GM21381 (cell line): ENCODE results near the gene AKIRIN2.
"Not testable (repeated sequence)": the region's sequence is repeated elsewhere in the genome, so short reads cannot be mapped to it uniquely, and the experiment has no call there.

ENCODE experiments used
- ATAC-seq: cut with Tn5 transposase; IDR thresholded peaks from one replicate; pipeline ENCODE4 v1.9.1; 2021; ENCODE audit warnings: mild to moderate bottlenecking, moderate library complexity; ENCODE audit not compliant: unreplicated experiment

AKIRIN2 gene

DNA sequence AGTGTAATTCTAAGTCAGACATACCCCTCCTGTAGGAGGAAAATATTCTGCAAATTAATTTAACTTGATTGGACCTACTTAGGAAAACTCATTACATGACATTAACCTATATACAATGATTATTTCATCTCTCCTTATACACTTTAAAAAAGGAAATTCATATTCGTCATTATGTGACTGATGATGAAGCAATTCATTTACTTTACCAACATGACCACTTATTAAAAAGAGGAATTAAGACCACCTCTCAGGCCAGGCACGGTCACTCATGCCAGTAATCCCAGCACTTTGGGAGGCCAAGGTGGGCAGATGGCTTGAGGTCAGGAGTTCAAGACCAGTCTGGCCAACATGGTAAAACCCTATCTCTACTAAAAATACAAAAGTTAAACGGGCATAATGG, 11.6 kb downstream of the AKIRIN2 start:
- ATAC-seq, result no peak

DNA sequence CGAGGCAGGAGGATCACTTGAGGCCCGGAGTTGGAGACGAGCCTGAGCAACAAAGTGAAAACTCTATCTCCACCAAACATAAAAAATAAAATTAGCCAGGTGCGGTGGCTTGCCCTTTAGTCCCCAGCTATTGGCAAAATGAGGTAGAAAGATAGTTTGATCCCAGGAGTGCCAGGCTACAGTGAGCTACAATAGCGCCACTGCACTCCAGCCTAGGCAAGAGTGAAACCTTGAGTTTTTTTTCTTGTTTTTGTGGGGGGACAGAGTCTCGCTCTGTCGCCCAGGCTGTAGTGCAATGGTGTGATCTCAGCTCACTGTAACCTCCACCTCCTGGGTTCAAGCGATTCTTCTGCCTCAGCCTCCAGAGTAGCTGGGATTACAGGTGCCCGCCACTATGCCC, 14.1 kb downstream of the AKIRIN2 start:
- not testable (repeated sequence) for ATAC-seq

DNA sequence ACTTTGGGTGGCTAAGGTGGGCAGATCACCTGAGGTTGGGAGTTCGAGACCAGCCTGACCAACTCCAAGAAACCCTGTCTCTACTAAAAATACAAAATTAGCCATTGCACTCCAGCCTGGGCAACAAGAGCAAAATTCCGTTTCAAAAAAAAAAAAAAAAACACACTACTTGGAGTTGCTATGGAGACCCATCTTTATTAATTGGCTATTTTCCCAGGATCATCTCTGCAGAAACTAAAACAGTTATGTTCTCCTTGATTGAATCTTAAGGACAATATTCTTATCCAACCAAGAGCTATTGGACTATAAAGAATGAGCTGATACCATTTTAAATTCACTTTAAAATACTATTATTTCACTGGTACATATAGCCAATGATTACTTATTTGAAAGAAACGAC, 14.7 kb downstream of the AKIRIN2 start:
- ATAC-seq, result no peak

GRCh38 chr6:87686636-87687205, 15.3 kb downstream of the AKIRIN2 start:
- ATAC-seq, result not testable (repeated sequence)

GRCh38 chr6:87684895-87685654, 17.0 kb downstream of the AKIRIN2 start:
- ATAC-seq, result no peak

DNA sequence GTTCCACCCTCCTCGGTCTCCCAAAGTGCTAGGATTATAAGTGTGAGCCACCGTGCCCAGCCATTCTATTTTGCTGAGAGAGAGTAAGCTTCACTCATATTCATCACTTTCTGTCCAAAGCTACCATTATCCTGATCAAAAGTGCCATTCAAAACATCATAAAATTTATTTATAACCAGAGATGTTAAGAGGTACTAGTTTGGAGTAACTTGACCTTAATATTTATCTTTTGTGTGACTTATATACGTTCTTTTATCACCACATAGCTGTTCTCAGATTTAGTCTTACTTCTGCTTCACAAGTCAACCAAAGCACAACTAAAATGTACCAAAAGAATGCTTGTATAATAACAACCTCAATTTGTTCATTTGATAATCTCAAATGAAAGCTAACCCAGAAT, 18.1 kb downstream of the AKIRIN2 start:
- no peak for ATAC-seq

GRCh38 chr6:87682310-87682709, 19.7 kb downstream of the AKIRIN2 start:
- ATAC-seq, result no peak

GRCh38 chr6:87675004-87675681, 26.9 kb downstream of the AKIRIN2 start:
- no peak for ATAC-seq

DNA sequence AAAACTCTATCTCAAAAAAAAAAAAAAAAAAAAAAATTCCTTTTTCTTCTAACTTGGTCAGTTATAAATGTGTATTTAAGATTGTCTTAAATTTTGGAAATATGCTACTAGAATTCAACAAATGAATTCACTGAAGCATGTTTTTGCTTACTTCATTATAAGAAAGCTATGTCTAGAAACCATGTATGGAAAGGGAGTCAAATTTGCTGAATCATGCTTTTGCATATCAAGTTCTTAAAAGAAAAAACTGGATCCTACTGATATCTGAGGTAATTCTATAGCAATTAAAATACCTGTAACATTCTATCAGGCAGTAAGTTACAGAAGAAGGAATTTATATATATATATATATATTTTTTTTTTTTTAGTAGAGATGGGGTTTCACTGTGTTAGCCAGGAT, 27.7 kb downstream of the AKIRIN2 start:
- ATAC-seq, result no peak

GRCh38 chr6:87673237-87673636, 28.8 kb downstream of the AKIRIN2 start:
- ATAC-seq, result no peak

- ATAC-seq, result no peak
Measured at GRCh38 chr6:87672641-87673040, 29.4 kb downstream of the AKIRIN2 start.

- ATAC-seq, result no peak
Measured at GRCh38 chr6:87671555-87672029, 30.4 kb downstream of the AKIRIN2 start.

DNA sequence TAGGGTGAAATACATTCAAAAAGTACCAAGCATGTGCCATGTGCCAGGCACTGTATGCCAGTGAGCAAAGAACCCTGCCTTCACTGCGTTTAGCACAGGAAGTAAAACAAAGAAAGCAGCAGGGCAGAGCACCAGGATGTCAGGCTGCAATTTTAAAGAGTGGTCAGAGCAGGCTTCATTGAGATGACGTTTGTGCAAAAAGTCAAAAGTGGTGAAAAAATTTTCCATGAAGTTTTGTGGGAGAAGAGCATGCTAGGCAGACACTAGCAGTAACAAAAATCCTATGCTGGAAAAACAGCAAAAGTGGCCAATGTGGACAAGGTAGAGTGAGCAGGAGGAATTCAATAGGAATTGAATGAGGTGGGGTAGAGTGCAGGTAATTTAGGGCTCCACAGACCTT, 31.3 kb downstream of the AKIRIN2 start:
- ATAC-seq, result no peak

DNA sequence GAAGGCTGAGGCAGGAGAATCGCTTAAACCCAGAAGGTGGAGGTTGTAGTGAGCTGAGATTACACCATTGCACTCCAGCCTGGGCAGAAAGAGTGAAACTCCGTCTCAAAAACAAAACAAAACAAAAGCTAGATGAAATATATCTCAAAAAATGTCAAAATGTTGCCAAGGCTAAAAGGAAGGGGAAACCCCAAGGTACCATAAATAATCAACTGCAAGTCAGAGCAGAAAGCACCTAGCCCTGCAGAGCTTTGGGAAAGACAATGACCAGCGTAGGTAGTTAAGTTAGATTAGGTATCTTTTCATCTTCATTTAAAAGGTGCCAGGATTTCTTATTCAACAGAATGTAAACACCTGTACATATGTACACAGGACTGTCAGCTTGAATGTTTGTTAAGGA, 33.0 kb downstream of the AKIRIN2 start:
- no peak for ATAC-seq

DNA sequence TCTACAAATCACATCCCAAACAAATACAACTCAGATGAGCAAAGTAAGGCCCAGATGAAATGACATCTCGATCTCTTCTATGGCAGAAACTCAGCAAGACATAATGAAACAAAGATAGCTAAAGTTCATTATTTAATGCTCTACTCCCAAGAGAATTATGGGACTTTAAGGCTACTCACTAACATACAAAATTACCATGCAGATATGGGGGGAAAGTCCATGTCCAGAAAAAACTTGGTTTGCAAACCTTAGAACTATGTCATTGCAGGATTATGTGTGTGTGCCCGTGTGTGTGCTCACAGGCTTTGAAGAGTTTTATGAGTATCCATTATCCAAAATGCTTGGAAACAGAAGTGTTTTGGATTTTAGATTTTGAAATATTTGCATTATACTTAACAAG, 34.0 kb downstream of the AKIRIN2 start:
- ATAC-seq, result no peak

DNA sequence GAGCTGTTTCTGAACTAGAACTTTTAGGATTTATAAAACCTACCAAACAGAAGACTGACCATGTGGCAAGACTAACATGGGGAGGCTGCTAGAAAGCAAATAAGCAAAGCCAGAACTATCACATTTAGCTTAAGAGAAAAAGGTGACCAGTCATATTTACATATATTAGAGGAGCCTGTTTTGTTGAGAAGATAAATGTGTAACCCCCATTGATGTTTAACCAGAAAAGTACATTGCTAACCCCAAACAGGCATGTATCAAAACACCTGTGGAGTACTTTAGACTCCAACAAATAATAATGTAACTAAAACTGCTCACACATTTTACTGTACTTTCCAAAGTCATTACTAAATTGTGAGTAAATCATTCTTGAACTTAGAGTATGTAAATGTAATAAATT, 35.0 kb downstream of the AKIRIN2 start:
- ATAC-seq, result no peak

GRCh38 chr6:87664921-87665485, 37.0 kb downstream of the AKIRIN2 start:
- no peak for ATAC-seq

- no peak for ATAC-seq
Measured at GRCh38 chr6:87663434-87663833, 38.6 kb downstream of the AKIRIN2 start.

DNA sequence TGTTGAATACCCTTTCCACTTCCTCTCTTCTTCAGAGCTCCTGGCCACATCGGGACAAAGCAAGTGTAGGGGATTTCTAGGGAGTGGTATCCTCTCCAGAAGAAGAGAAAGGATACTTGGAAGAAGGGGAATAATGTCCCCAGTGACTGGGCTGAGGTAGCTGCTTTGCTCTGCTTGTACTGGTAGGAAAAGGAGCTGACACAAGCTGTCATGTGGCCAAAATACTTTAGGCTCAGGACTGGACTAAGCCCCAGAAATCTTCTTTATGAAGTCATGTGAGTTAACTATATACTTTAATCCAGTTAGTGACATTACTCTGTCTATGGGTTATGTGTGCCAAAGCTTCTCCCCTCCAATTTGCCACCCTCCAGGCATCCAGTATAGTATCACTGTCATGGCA, 40.5 kb downstream of the AKIRIN2 start:
- no peak for ATAC-seq

DNA sequence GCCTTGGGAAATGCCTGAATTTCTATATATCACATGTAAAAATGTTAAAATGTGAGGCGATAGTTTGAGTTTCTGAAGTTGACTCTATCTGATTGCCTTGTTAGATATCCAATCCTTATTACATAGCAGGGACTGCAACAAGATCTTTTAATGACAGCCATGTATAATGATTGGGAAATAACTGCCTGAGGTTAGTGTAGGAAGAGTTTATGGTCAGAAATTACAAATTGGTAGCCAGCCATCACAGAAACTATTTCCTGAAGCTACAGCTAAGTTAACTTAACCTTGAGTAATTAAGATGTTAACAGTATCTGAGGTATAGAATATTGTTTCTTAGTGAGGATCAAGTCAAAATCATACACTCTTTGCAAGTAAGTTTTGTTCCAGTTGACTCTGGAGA, 41.0 kb downstream of the AKIRIN2 start:
- no peak for ATAC-seq

GRCh38 chr6:87660226-87660911, 41.7 kb downstream of the AKIRIN2 start:
- no peak for ATAC-seq
